ENCODE data around the gene ACBD4. TPM values are rescaled to one million over a fixed set of nuclear protein-coding genes. Genes with fewer than 3 reads are reported as not detected.

The ACBD4 gene
- total RNA-seq, 4 donors from 2014 or later = 15.0 to 28.8 (median 23.5) TPM

GRCh38 chr17:45148183-45149036 is 12.9 kb downstream of the ACBD4 start, which contains the start of gene HEXIM1:
Gene HEXIM1, plus strand, starts transcription at chr17:45148475. Its CDS starts 716 bp downstream, at chr17:45149191.
- Histone ChIP-seq H3K4me3 (peak within 1 kb of the TSS; percentile 70 to 86), H3K9me3 (no peaks in the 10 kb centered on the region), H3K4me1 (peaks cover 3 to 72% (median 35%) of the 10 kb centered on the region in 3 donors), H3K27me3 (no peaks in the 10 kb centered on the region), H3K36me3 (no peaks in the 10 kb centered on the region), H3K27ac (peak within 1 kb of the TSS; percentile 94 to 98 (median 96))
- WGBS, 2 donors (ENCODE audit: low coverage in 1 of 2) = 0% methylated on average over 9 to 19 of the region's 58 CpGs
- TF ChIP-seq POLR2AphosphoS5 (IDR thresholded peaks at IDR 0.05) = peak; percentile 100
- TF ChIP-seq EP300 (IDR thresholded peaks at IDR 0.05) = no peak
- TF ChIP-seq, protein P1, sequence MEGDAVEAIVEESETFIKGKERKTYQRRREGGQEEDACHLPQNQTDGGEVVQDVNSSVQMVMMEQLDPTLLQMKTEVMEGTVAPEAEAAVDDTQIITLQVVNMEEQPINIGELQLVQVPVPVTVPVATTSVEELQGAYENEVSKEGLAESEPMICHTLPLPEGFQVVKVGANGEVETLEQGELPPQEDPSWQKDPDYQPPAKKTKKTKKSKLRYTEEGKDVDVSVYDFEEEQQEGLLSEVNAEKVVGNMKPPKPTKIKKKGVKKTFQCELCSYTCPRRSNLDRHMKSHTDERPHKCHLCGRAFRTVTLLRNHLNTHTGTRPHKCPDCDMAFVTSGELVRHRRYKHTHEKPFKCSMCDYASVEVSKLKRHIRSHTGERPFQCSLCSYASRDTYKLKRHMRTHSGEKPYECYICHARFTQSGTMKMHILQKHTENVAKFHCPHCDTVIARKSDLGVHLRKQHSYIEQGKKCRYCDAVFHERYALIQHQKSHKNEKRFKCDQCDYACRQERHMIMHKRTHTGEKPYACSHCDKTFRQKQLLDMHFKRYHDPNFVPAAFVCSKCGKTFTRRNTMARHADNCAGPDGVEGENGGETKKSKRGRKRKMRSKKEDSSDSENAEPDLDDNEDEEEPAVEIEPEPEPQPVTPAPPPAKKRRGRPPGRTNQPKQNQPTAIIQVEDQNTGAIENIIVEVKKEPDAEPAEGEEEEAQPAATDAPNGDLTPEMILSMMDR (IDR thresholded peaks at IDR 0.05) = no peak
- TF ChIP-seq POLR2A (IDR thresholded peaks at IDR 0.05) = peak; percentile 98 to 99
- peak; percentile 86 for ATAC-seq

DNA sequence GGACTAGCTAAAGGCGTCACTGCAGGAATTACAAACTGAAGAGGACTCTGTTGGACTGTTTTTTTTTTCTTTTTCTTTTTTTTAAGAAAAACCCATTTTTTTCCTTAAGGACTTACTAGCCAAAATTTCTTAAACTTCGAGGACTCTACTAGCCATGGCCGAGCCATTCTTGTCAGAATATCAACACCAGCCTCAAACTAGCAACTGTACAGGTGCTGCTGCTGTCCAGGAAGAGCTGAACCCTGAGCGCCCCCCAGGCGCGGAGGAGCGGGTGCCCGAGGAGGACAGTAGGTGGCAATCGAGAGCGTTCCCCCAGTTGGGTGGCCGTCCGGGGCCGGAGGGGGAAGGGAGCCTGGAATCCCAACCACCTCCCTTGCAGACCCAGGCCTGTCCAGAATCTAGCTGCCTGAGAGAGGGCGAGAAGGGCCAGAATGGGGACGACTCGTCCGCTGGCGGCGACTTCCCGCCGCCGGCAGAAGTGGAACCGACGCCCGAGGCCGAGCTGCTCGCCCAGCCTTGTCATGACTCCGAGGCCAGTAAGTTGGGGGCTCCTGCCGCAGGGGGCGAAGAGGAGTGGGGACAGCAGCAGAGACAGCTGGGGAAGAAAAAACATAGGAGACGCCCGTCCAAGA is 13.7 kb downstream of the ACBD4 start:
- TF ChIP-seq EP300 (IDR thresholded peaks at IDR 0.05) = no peak
- peak; percentile 34 to 60 for TF ChIP-seq POLR2A (IDR thresholded peaks at IDR 0.05)
- TF ChIP-seq, protein P1 (IDR thresholded peaks at IDR 0.05) = peak in 3 of 4 experiments; percentile 79 to 94 (median 87)
- peak; percentile 84 for TF ChIP-seq POLR2AphosphoS5 (IDR thresholded peaks at IDR 0.05)
- peak overlapping the region; percentile 70 to 86 for H3K4me3 ChIP-seq
- H3K9me3 ChIP-seq = no peaks in the 10 kb centered on the region
- peak overlapping the region; percentile 94 to 98 (median 96) for H3K27ac ChIP-seq
- no peaks in the 10 kb centered on the region for H3K27me3 ChIP-seq
- 0% methylated on average over 6 of the region's 32 CpGs for WGBS, 2 donors (ENCODE audit: low coverage in 1 of 2)
- peaks cover 3 to 71% (median 31%) of the 10 kb centered on the region in 3 donors for H3K4me1 ChIP-seq
- no peaks in the 10 kb centered on the region for H3K36me3 ChIP-seq
- ATAC-seq = peak; percentile 34

DNA sequence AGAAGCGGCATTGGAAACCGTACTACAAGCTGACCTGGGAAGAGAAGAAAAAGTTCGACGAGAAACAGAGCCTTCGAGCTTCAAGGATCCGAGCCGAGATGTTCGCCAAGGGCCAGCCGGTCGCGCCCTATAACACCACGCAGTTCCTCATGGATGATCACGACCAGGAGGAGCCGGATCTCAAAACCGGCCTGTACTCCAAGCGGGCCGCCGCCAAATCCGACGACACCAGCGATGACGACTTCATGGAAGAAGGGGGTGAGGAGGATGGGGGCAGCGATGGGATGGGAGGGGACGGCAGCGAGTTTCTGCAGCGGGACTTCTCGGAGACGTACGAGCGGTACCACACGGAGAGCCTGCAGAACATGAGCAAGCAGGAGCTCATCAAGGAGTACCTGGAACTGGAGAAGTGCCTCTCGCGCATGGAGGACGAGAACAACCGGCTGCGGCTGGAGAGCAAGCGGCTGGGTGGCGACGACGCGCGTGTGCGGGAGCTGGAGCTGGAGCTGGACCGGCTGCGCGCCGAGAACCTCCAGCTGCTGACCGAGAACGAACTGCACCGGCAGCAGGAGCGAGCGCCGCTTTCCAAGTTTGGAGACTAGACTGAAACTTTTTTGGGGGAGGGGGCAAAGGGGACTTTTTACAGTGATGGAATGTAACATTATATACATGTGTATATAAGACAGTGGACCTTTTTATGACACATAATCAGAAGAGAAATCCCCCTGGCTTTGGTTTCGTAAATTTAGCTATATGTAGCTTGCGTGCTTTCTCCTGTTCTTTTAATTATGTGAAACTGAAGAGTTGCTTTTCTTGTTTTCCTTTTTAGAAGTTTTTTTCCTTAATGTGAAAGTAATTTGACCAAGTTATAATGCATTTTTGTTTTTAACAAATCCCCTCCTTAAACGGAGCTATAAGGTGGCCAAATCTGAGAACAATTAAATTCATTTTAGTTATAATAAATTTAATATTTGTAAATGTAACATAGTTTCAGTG is 14.5 kb downstream of the ACBD4 start:
- ATAC-seq = no peak
- Histone ChIP-seq H3K27me3 (no peaks in the 10 kb centered on the region), H3K9me3 (no peaks in the 10 kb centered on the region), H3K4me1 (peaks cover 3 to 71% (median 25%) of the 10 kb centered on the region in 3 donors), H3K4me3 (peak overlapping the region; percentile 70 to 86), H3K27ac (peak overlapping the region; percentile 94 to 98 (median 96)), H3K36me3 (no peaks in the 10 kb centered on the region)
- TF ChIP-seq POLR2A (IDR thresholded peaks at IDR 0.05) (peak; percentile 1 to 15), POLR2AphosphoS5 (IDR thresholded peaks at IDR 0.05) (peak; percentile 61), EP300 (IDR thresholded peaks at IDR 0.05) (no peak)
- TF ChIP-seq, protein P1 (IDR thresholded peaks at IDR 0.05) = no peak
- 1 to 2% methylated on average over 22 to 24 of the region's 56 CpGs for WGBS, 2 donors (ENCODE audit: low coverage in 1 of 2)

DNA sequence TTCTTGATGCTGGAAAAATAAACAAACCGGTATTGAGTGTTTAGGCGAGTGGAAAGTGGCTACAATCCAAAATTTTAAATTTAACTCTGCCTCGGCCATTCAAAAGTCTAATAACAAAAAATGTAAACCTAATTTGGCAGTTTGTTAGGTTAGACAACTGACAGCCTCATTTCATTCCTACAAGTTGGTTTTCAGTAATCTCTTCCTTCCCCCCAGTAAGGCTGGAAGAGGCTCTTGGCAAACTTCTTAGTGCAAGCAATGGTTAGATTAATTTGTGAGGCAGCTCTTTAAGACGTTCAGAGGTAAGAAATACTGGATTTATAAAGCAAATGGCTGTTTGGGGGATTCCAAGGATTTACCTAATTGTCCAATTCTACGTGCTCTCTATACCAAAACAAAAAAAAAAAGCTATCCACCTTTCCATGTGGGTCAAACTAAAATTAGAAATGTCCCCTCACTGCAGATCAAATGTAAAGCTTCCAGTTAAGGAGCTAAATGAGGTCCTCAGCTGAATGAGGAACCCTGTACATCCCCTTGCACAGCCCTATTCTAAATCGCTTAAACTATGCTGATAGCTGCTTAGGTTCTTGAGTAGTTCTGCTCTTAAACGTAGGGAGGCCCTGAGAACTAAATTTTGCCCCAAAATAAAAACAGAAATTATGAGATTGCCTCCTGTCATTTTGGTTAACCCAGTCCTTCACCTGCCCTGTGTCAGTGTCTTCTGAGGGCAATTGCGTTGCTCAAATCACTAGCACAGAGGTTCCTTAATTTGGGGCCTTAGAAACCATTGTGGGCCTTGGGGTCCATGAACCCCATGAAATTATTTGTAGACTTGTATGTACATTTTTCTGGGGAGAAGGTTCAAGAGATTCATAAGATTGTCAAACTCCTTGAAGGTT is 15.7 kb downstream of the ACBD4 start:
- H3K9me3 ChIP-seq = no peaks in the 10 kb centered on the region
- no peaks in the 10 kb centered on the region for H3K27me3 ChIP-seq
- TF ChIP-seq EP300 (IDR thresholded peaks at IDR 0.05) (no peak), POLR2A (IDR thresholded peaks at IDR 0.05) (no peak), POLR2AphosphoS5 (IDR thresholded peaks at IDR 0.05) (no peak)
- TF ChIP-seq, protein P1 (IDR thresholded peaks at IDR 0.05) = no peak
- H3K4me1 ChIP-seq = peaks cover 3 to 71% (median 26%) of the 10 kb centered on the region in 3 donors
- H3K36me3 ChIP-seq = no peaks in the 10 kb centered on the region
- WGBS, 2 donors (ENCODE audit: low coverage in 1 of 2) = 10 to 14% methylated on average over 8 of the region's 8 CpGs
- H3K27ac ChIP-seq = peak overlapping the region; percentile 10 to 98 (median 84)
- peak overlapping the region; percentile 70 to 86 for H3K4me3 ChIP-seq
- ATAC-seq = no peak

All from gastroesophageal sphincter (tissue), 4 donors.